Loucy (cell line): Measurements from ENCODE around the gene IPMK.

Experiments used
- H2AFZ ChIP-seq: fragments of 200-600 bp; sonication (generic); 2 replicates; pipeline ENCODE4 v1.6.0; 2016; ENCODE audit warnings: antibody characterized with exemption, mild to moderate bottlenecking, low read length, moderate library complexity
- H3F3A ChIP-seq: fragments of 200-600 bp; 2 replicates; pipeline ENCODE4 v1.6.0; 2016; ENCODE audit warnings: antibody characterized with exemption, low read depth, mild to moderate bottlenecking
- H3K27me3 ChIP-seq: fragments of 200-600 bp; sonication (generic); 2 replicates; pipeline ENCODE4 v1.6.1; 2014; ENCODE audit warnings: low read length, mild to moderate bottlenecking; ENCODE audit not compliant: insufficient read depth, poor library complexity, severe bottlenecking
- H3K36me3 ChIP-seq: fragments of 200-600 bp; sonication (generic); 2 replicates; pipeline ENCODE4 v1.6.1; 2016; ENCODE audit warnings: low read length; ENCODE audit not compliant: insufficient read depth
- H3K4me1 ChIP-seq: fragments of 200-600 bp; sonication (generic); 2 replicates; pipeline ENCODE4 v1.5.1; 2014; ENCODE audit warnings: low read length, mild to moderate bottlenecking; ENCODE audit not compliant: insufficient read depth, poor library complexity, severe bottlenecking
- H3K4me2 ChIP-seq: fragments of 200-600 bp; sonication (generic); 2 replicates; pipeline ENCODE4 v1.6.0; 2014; ENCODE audit warnings: antibody characterized with exemption, low read length, low read depth, mild to moderate bottlenecking; ENCODE audit not compliant: poor library complexity, severe bottlenecking
- H3K4me3 ChIP-seq: fragments of 200-600 bp; sonication (generic); 2 replicates; pipeline ENCODE4 v1.5.1; 2014; ENCODE audit warnings: low read length, mild to moderate bottlenecking, mixed read lengths; ENCODE audit not compliant: poor library complexity, severe bottlenecking
- H3K79me2 ChIP-seq: fragments of 200-600 bp; sonication (generic); 2 replicates; pipeline ENCODE4 v1.6.1; 2014; ENCODE audit warnings: low read length; ENCODE audit not compliant: insufficient read depth
- H3K9ac ChIP-seq: fragments of 200-600 bp; sonication (generic); 2 replicates; pipeline ENCODE4 v1.6.0; 2014; ENCODE audit warnings: mild to moderate bottlenecking, low read depth, low read length, moderate library complexity; ENCODE audit not compliant: poor library complexity, severe bottlenecking
- H3K9me2 ChIP-seq: fragments of 200-600 bp; sonication (generic); replicated peaks from 2 replicates; pipeline ENCODE4 v1.6.1; 2016; ENCODE audit warnings: low read depth, low read length, mixed read lengths
- H3K9me3 ChIP-seq: fragments of 200-600 bp; sonication (generic); 2 replicates; pipeline ENCODE4 v1.6.1; 2014; ENCODE audit warnings: mild to moderate bottlenecking, antibody characterized with exemption, low read length, low read depth; ENCODE audit not compliant: insufficient read depth
- H4K20me1 ChIP-seq: fragments of 200-600 bp; sonication (generic); 2 replicates; pipeline ENCODE4 v1.6.0; 2014; ENCODE audit warnings: antibody characterized with exemption, low read length, mild to moderate bottlenecking; ENCODE audit not compliant: insufficient read depth, poor library complexity, severe bottlenecking
- EZH2phosphoT487 ChIP-seq: fragments of 200-600 bp; IDR thresholded peaks from 2 replicates; pipeline ENCODE4 v1.6.1; 2018; ENCODE audit warnings: antibody characterized with exemption, mild to moderate bottlenecking, moderate library complexity, borderline replicate concordance
- TF ChIP-seq, protein P1 (sequence below): fragments of 200-600 bp; sonication (generic); conservative IDR thresholded peaks from 2 replicates; pipeline ENCODE4 v1.5.1; 2014; ENCODE audit warnings: mild to moderate bottlenecking, antibody characterized with exemption, low read length

IPMK gene

DNA sequence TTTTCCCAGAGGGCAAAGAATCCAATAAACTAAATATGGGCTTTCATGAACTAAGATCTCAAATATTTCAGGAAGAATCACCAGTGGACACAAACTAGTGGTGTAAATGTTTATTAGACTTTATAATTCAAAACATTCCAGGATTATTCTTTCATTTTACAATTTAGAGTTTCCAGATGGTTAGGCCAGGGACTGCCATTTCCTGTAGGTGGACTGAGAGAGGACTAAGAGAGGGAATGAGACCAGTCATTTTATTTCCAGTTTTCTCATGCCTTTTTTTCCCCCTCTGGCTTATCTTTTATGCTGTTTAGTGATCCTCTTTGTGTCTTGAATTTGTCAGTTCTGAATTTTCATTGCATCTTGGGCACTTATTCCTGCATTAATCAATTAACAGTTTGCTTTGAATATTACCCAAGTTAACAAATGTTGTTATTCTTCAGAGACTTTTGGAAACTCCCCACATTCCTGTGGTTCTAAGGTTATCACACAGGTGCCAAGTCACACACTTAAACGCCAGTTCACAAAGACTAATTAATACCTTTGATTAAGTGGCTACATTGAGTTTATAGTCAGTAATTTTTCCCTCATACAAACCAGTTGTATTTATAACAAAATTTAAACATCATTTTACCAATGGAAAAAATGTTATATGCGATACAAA is 13.5 kb upstream of the IPMK start:
- H4K20me1 ChIP-seq, result no peaks in the 10 kb centered on the region
- H3K27me3 ChIP-seq, result no peaks in the 10 kb centered on the region
- H3K36me3 ChIP-seq, result 0 out of 2 replicates have a peak, but pooled peaks cover 7% of the 10 kb centered on the region
- no peaks in the 10 kb centered on the region for H3K9me3 ChIP-seq
- H2AFZ ChIP-seq, result no peak overlapping the region
- no peaks in the 10 kb centered on the region for H3K79me2 ChIP-seq
- peaks cover 7% of the 10 kb centered on the region for H3K4me1 ChIP-seq
- no peaks in the 10 kb centered on the region for H3F3A ChIP-seq
- no peak overlapping the region for H3K4me2 ChIP-seq
- H3K4me3 ChIP-seq, result no peak overlapping the region
- no peak overlapping the region for H3K9ac ChIP-seq
- TF ChIP-seq EZH2phosphoT487, result no peak
- TF ChIP-seq, protein P1, sequence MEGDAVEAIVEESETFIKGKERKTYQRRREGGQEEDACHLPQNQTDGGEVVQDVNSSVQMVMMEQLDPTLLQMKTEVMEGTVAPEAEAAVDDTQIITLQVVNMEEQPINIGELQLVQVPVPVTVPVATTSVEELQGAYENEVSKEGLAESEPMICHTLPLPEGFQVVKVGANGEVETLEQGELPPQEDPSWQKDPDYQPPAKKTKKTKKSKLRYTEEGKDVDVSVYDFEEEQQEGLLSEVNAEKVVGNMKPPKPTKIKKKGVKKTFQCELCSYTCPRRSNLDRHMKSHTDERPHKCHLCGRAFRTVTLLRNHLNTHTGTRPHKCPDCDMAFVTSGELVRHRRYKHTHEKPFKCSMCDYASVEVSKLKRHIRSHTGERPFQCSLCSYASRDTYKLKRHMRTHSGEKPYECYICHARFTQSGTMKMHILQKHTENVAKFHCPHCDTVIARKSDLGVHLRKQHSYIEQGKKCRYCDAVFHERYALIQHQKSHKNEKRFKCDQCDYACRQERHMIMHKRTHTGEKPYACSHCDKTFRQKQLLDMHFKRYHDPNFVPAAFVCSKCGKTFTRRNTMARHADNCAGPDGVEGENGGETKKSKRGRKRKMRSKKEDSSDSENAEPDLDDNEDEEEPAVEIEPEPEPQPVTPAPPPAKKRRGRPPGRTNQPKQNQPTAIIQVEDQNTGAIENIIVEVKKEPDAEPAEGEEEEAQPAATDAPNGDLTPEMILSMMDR, result no peak
- no peaks in the 10 kb centered on the region for H3K9me2 ChIP-seq

DNA sequence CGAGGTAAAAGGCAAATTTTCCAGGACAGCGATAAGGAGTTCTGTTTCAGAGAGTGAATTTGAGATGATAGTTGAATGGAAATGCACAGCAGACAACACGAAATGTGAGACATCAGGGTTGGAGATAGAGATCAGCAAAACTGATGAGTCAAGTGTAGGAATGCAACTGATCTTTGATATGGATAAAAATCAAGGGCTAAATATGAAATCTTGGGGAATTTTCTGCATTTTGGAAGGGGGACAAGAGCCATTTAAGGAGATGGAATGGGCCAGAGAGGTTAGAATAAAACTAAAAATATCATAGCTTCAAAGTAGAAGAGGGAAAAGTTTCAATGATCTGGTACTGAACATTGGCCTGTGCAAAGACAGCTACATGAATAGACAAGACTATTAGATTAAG is 12.8 kb upstream of the IPMK start:
- Histone ChIP-seq H3K4me1 (peaks cover 7% of the 10 kb centered on the region), H4K20me1 (no peaks in the 10 kb centered on the region), H2AFZ (no peak overlapping the region), H3F3A (no peaks in the 10 kb centered on the region), H3K4me3 (no peak overlapping the region), H3K9me3 (no peaks in the 10 kb centered on the region), H3K36me3 (0 out of 2 replicates have a peak, but pooled peaks cover 7% of the 10 kb centered on the region), H3K27me3 (no peaks in the 10 kb centered on the region), H3K9ac (no peak overlapping the region), H3K9me2 (no peaks in the 10 kb centered on the region), H3K79me2 (no peaks in the 10 kb centered on the region), H3K4me2 (no peak overlapping the region)
- TF ChIP-seq, protein P1, result no peak
- no peak for TF ChIP-seq EZH2phosphoT487

DNA sequence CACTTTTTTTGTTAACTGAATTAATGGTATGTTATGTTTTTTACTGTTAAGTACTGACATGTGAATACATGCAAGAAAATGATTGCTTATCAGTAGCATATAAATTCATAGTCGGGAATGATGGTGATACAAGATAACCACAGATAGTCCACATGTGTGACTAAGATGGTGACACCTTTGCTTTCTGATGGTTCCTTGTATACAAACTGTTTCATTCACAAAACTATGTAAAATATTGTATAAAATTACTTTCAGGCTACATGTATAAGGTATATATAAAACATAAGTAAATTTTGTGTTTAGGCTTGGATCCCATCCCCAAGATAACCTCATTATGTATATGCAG is 11.2 kb upstream of the IPMK start:
- Histone ChIP-seq H3K4me2 (no peak overlapping the region), H3K4me3 (no peak overlapping the region), H3K9me3 (no peaks in the 10 kb centered on the region), H3K9ac (no peak overlapping the region), H3K36me3 (0 out of 2 replicates have a peak, but pooled peaks cover 7% of the 10 kb centered on the region), H3F3A (no peaks in the 10 kb centered on the region), H2AFZ (no peak overlapping the region), H3K27me3 (no peaks in the 10 kb centered on the region), H3K4me1 (peaks cover 7% of the 10 kb centered on the region), H4K20me1 (no peaks in the 10 kb centered on the region), H3K9me2 (no peaks in the 10 kb centered on the region), H3K79me2 (no peaks in the 10 kb centered on the region)
- TF ChIP-seq, protein P1, result no peak
- TF ChIP-seq EZH2phosphoT487, result no peak
